Transverse colon (tissue), 4 donors: ENCODE measurements around the gene GLOD5.

Experiments
- EP300 ChIP-seq: sonication (generic); formaldehyde crosslinking; IDR thresholded peaks from one replicate; pipeline ENCODE4 v1.6.1; 2017; ENCODE audit warnings: antibody characterized with exemption, low read depth
- POLR2A ChIP-seq: fragments of 450-650 bp; IDR thresholded peaks from one replicate; pipeline ENCODE4 v1.6.1; 2016; ENCODE audit warnings: antibody characterized with exemption, mild to moderate bottlenecking, moderate library complexity
- POLR2AphosphoS5 ChIP-seq, 3 donors: sonication (generic); formaldehyde crosslinking; IDR thresholded peaks; one replicate each; pipeline ENCODE4 v1.6.1; 2016; ENCODE audit warnings: antibody characterized with exemption in 3 of 3
- TF ChIP-seq, protein P1 (sequence below), 5 experiments: fragments of 200-600 bp in 3 of 5; fragments of 450-650 bp in 2 of 5; sonication (generic) in 3 of 5; IDR thresholded peaks; 1 replicate in 2 of 5; 2 replicates in 3 of 5; pipeline ENCODE4 v1.5.1; 2016 to 2017; ENCODE audit warnings: antibody characterized with exemption in 5 of 5, inconsistent platforms in 3 of 5, mild to moderate bottlenecking in 2 of 5, moderate library complexity in 1 of 5

DNA sequence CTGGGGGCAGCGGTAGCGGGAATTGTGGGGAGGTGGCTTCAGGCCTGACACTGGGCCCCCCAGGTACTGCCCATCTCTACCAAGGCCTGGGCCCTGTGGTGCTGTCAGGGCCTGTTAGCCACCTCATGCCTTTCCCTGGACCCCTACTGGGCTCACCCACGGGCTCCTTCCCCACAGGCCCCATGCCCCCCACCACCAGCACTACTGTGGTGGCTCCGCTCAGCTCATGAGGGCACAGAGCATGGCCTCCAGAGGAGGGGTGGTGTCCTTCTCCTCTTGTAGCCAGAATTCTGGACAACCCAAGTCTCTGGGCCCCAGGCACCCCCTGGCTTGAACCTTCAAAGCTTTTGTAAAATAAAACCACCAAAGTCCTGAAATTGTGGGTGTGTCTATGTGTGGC, 32.4 kb downstream of the GLOD5 start:
- TF ChIP-seq POLR2A: no peak
- TF ChIP-seq, protein P1, sequence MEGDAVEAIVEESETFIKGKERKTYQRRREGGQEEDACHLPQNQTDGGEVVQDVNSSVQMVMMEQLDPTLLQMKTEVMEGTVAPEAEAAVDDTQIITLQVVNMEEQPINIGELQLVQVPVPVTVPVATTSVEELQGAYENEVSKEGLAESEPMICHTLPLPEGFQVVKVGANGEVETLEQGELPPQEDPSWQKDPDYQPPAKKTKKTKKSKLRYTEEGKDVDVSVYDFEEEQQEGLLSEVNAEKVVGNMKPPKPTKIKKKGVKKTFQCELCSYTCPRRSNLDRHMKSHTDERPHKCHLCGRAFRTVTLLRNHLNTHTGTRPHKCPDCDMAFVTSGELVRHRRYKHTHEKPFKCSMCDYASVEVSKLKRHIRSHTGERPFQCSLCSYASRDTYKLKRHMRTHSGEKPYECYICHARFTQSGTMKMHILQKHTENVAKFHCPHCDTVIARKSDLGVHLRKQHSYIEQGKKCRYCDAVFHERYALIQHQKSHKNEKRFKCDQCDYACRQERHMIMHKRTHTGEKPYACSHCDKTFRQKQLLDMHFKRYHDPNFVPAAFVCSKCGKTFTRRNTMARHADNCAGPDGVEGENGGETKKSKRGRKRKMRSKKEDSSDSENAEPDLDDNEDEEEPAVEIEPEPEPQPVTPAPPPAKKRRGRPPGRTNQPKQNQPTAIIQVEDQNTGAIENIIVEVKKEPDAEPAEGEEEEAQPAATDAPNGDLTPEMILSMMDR (IDR thresholded peaks at IDR 0.05): no peak
- TF ChIP-seq EP300: no peak
- no peak for TF ChIP-seq POLR2AphosphoS5 (IDR thresholded peaks at IDR 0.05)
